Tibial nerve (tissue), 4 donors: Measurements from ENCODE around the gene MRGPRX2. TPM values are rescaled to one million over a fixed set of nuclear protein-coding genes. Genes with fewer than 3 reads are reported as not detected.

Source experiments
- DNase-seq, 2 donors: peaks; one replicate each; pipeline ENCODE4 v3.0.0-alpha.2; 2019; ENCODE audit warnings: low spot score in 2 of 2
- H3K27ac ChIP-seq, 4 donors: fragments of 200-600 bp; sonication (generic) in 3 of 4; one replicate each; pipeline ENCODE4 v1.5.1; 2017 to 2019; ENCODE audit warnings: mild to moderate bottlenecking in 1 of 4
- H3K27me3 ChIP-seq, 2 donors: fragments of 200-600 bp; sonication (generic) in 1 of 2; one replicate each; pipeline versions ENCODE4 v1.5.1 to v1.6.0; 2017 to 2019
- H3K36me3 ChIP-seq, 3 donors: fragments of 200-600 bp; sonication (generic); one replicate each; pipeline ENCODE4 v1.5.1; 2018 to 2019
- H3K4me1 ChIP-seq, 4 donors: fragments of 200-600 bp; sonication (generic) in 3 of 4; one replicate each; pipeline ENCODE4 v1.5.1; 2017 to 2019
- H3K4me3 ChIP-seq, 4 donors: fragments of 200-600 bp; sonication (generic) in 3 of 4; one replicate each; pipeline ENCODE4 v1.5.1; 2017 to 2019; ENCODE audit warnings: mild to moderate bottlenecking in 1 of 4, moderate library complexity in 1 of 4
- H3K9me3 ChIP-seq, 4 donors: fragments of 200-600 bp; sonication (generic) in 3 of 4; one replicate each; pipeline ENCODE4 v1.5.1; 2017 to 2019
- EP300 ChIP-seq, 2 donors: sonication (generic); formaldehyde crosslinking; IDR thresholded peaks; one replicate each; pipeline ENCODE4 v1.6.1; 2017; ENCODE audit warnings: antibody characterized with exemption in 2 of 2, mild to moderate bottlenecking in 1 of 2
- POLR2A ChIP-seq, 2 donors: fragments of 450-650 bp; IDR thresholded peaks; one replicate each; pipeline ENCODE4 v1.6.1; 2017; ENCODE audit warnings: antibody characterized with exemption in 2 of 2, mild to moderate bottlenecking in 2 of 2, moderate library complexity in 2 of 2
- WGBS, 2 donors: methylation state at CpG; one replicate each; pipeline ENCODE4 v1.1.5; 2018; 5-methylcytosine and 5-hydroxymethylcytosine counted together
- total RNA-seq, 4 donors: library from RNA; depleted of rRNA; stranded (reverse); fragments of >200 nt; gene quantifications; one replicate each; pipeline ENCODE4 v1.1.0, GENCODE V29; 2016
- TF ChIP-seq, protein P1 (sequence below), 5 experiments: fragments of 200-600 bp in 3 of 5; fragments of 450-650 bp in 2 of 5; sonication (generic) in 3 of 5; IDR thresholded peaks; one replicate each; pipeline ENCODE4 v1.5.1; 2016 to 2019; ENCODE audit warnings: antibody characterized with exemption in 5 of 5, mild to moderate bottlenecking in 3 of 5, moderate library complexity in 2 of 5

MRGPRX2 gene
- total RNA-seq, 4 donors from 2014 or later = not detected

DNA sequence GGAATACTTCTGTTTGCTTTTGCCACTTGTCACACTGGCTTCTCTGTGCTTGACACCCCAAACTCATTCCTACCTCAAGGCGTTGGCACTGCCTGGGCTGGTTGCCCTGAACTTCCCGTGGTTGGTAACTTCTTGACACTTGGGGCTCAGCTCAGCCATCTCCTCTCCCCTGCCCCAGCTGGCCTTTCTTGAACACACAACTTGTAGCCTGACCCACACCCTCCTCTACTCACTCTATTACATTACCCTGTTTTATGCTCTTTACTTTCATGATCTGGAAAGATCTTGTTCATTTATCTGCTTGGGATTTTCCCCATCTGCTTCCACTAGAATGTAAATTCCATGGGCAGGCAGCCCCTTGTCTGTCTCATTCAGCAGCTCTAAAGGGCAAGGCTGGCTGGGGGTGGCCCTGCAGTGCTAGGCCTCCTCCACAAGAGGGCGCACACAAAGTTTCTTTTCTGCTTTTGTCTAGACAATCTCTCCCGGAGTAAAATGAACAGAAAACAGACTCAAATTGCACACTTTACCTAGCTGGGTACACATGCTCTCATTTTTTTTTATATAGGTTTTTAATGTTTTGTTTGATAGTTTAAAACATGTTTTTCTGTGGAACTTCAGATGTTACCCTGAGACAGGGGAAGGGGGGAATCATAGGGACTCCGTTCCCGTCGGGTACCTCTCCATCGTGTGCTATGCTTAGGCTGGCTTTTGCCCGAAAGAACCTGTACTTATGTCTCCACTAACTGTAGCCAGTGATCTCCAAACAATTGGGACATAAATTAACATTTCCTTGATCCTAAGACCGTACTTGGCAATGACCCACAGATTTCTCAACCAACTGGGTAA lies 16.4 kb upstream of the MRGPRX2 start:
- no peak overlapping the region for H3K27ac ChIP-seq
- H3K36me3 ChIP-seq = no peaks in the 10 kb centered on the region
- TF ChIP-seq, protein P1, sequence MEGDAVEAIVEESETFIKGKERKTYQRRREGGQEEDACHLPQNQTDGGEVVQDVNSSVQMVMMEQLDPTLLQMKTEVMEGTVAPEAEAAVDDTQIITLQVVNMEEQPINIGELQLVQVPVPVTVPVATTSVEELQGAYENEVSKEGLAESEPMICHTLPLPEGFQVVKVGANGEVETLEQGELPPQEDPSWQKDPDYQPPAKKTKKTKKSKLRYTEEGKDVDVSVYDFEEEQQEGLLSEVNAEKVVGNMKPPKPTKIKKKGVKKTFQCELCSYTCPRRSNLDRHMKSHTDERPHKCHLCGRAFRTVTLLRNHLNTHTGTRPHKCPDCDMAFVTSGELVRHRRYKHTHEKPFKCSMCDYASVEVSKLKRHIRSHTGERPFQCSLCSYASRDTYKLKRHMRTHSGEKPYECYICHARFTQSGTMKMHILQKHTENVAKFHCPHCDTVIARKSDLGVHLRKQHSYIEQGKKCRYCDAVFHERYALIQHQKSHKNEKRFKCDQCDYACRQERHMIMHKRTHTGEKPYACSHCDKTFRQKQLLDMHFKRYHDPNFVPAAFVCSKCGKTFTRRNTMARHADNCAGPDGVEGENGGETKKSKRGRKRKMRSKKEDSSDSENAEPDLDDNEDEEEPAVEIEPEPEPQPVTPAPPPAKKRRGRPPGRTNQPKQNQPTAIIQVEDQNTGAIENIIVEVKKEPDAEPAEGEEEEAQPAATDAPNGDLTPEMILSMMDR (IDR thresholded peaks at IDR 0.05) = peak; percentile 57 to 98 (median 86)
- no peak for TF ChIP-seq EP300 (IDR thresholded peaks at IDR 0.05)
- no peak for TF ChIP-seq POLR2A (IDR thresholded peaks at IDR 0.05)
- no peak overlapping the region for H3K4me3 ChIP-seq
- H3K4me1 ChIP-seq = peaks cover 0 to 6% (median 0%) of the 10 kb centered on the region in 4 donors
- WGBS, 2 donors = 58 to 59% methylated on average over 10 of the region's 10 CpGs
- H3K27me3 ChIP-seq = no peaks in the 10 kb centered on the region
- H3K9me3 ChIP-seq = no peaks in the 10 kb centered on the region
- peak in 1 of 2 donors; percentile 30 for DNase-seq

DNA sequence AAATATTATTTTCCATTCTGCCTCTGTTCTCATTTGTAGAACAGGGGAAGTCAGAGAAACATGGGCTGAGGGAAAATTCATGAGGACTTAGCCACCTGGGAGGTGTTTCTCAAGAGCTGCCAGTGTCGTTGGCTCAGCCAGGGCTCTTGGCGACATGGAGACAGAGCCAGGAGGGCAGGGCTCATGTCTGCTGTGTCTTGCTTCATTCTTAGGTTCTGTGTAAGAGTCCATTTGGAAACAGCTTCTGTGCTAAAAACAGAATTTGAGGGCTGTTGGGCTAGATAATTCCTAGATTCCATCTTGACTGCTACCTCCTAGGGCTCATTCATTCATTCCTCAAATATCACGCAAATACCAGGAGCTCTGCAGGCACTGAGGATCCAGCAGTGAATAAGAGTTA lies 15.1 kb upstream of the MRGPRX2 start:
- no peak for TF ChIP-seq POLR2A (IDR thresholded peaks at IDR 0.05)
- no peak for TF ChIP-seq EP300 (IDR thresholded peaks at IDR 0.05)
- TF ChIP-seq, protein P1 (IDR thresholded peaks at IDR 0.05) = no peak
- H3K9me3 ChIP-seq = no peaks in the 10 kb centered on the region
- H3K4me3 ChIP-seq = no peak overlapping the region
- H3K27me3 ChIP-seq = no peaks in the 10 kb centered on the region
- peaks cover 0 to 6% (median 0%) of the 10 kb centered on the region in 4 donors for H3K4me1 ChIP-seq
- 81 to 89% methylated on average over 3 of the region's 3 CpGs for WGBS, 2 donors
- DNase-seq = no peak
- H3K27ac ChIP-seq = no peak overlapping the region
- H3K36me3 ChIP-seq = no peaks in the 10 kb centered on the region

DNA sequence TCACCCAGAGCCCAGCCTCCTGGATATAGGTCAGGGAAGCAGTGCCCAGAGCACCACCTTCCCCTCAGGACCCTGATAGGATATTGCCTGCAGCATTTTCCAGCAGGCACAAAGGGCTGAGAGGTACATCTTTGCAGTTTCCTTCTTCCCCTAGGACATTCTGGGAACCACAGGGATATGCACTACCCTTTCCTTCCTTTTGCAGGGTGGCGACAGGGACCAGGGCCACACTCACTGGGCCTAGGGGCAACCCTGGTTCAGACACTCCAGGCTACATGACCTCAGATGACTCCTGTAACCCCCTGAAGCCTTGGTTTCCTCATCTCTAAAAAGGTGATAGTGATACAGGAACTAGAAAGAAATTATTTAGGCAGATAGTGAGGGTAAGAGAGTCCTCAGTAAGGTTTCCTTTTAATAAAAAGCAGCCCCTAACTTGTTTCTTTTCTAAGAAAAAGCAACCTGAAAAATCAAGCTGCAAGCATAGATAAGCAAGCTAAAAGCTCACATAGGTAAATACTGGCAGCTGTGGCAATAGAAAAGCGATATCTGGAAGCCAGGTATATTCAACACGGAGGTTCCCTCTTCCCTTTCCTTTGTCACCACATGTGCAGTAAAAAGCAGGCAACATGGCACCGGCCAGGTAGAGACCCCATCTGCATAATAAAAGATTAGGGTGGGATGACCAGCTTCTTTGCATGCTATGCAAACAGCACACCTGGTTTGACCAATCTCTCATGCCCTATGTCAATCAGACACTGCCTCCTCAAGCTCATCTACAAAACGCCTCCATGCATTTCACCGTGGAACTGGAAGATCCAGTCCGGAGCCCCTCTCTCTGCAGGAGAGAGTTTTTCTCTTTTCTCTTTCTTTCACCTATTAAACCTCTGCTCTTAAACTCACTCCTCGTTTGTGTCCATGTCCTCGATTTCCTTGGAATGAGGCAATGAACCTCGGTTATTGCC lies 13.2 kb upstream of the MRGPRX2 start:
- TF ChIP-seq POLR2A (IDR thresholded peaks at IDR 0.05) (no peak), EP300 (IDR thresholded peaks at IDR 0.05) (no peak)
- TF ChIP-seq, protein P1 (IDR thresholded peaks at IDR 0.05) = no peak
- 57 to 61% methylated on average over 10 of the region's 10 CpGs for WGBS, 2 donors
- no peak overlapping the region for H3K4me3 ChIP-seq
- no peaks in the 10 kb centered on the region for H3K36me3 ChIP-seq
- no peak overlapping the region for H3K27ac ChIP-seq
- no peak for DNase-seq
- no peaks in the 10 kb centered on the region for H3K27me3 ChIP-seq
- peaks cover 0 to 6% (median 0%) of the 10 kb centered on the region in 4 donors for H3K9me3 ChIP-seq
- peaks cover 0 to 6% (median 0%) of the 10 kb centered on the region in 4 donors for H3K4me1 ChIP-seq

DNA sequence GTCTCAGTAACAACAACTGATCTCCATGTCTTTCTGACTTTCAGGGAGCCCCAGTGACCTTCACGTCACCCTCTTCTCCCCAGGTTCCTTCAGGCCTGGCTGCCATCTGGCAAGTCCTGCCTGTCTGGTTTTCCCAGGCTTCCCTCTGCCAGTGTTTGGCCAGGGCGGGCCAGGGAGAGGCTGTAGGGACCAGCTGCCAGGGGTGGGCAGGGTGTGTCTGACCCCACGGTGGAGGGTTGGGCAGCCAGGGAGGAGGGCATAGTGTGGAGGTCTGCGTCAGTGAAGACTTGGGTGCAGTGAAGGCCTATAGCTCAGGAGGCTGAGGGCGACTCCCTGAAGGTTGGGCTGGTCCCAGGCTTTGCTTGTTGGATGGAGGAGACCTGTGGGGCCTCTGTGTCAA lies 11.9 kb upstream of the MRGPRX2 start:
- no peak for TF ChIP-seq EP300 (IDR thresholded peaks at IDR 0.05)
- TF ChIP-seq, protein P1 (IDR thresholded peaks at IDR 0.05) = no peak
- TF ChIP-seq POLR2A (IDR thresholded peaks at IDR 0.05) = no peak
- H3K4me3 ChIP-seq = no peak overlapping the region
- H3K27ac ChIP-seq = no peak overlapping the region
- no peaks in the 10 kb centered on the region for H3K36me3 ChIP-seq
- H3K4me1 ChIP-seq = peaks cover 0 to 6% (median 0%) of the 10 kb centered on the region in 4 donors
- WGBS, 2 donors = 86 to 87% methylated on average over 5 of the region's 5 CpGs
- H3K27me3 ChIP-seq = no peaks in the 10 kb centered on the region
- DNase-seq = no peak
- peaks cover 0 to 11% (median 0%) of the 10 kb centered on the region in 4 donors for H3K9me3 ChIP-seq
